Measurements from ENCODE around the gene GLT8D1. TPM values are rescaled to one million over a fixed set of nuclear protein-coding genes. Genes with fewer than 3 reads are reported as not detected.

The GLT8D1 gene
- total and polyA plus RNA-seq, 2 of the 13 experiments (the other 11 are each of a cell fraction or from before 2014, with no cell fraction given), result 110 to 121 TPM

GRCh38 chr3:52685285-52685708 lies 20.3 kb downstream of the GLT8D1 start (continued):
- TF ChIP-seq MLXIP (CRISPR knock-in tag; IDR thresholded peaks at IDR 0.05; ENCODE audit: borderline replicate concordance) (peak; percentile 47; the same call in 1 of the 2 replicates), ZNF331 (CRISPR knock-in tag; IDR thresholded peaks at IDR 0.05) (peak; percentile 44; the same call in 1 of the 2 replicates), NCOA2 (CRISPR knock-in tag; IDR thresholded peaks at IDR 0.05) (0 out of 2 replicates have a peak, but pooled peaks have one; percentile 27), ZNF503 (CRISPR knock-in tag; IDR thresholded peaks at IDR 0.05) (no peak), GABPB1 (CRISPR knock-in tag; IDR thresholded peaks at IDR 0.05) (peak; percentile 6; the same call in 1 of the 2 replicates), ZNF562 (CRISPR knock-in tag; IDR thresholded peaks at IDR 0.05; ENCODE audit: borderline replicate concordance) (no peak), TOPORS (CRISPR knock-in tag; IDR thresholded peaks at IDR 0.05) (no peak), BRF2 (CRISPR knock-in tag; IDR thresholded peaks at IDR 0.05) (0 out of 2 replicates have a peak, but pooled peaks have one; percentile 2), ZNF607 (CRISPR knock-in tag; IDR thresholded peaks at IDR 0.05; ENCODE audit: borderline replicate concordance) (no peak), FOXM1 (CRISPR knock-in tag; IDR thresholded peaks at IDR 0.05) (no peak), MED13 (CRISPR knock-in tag; IDR thresholded peaks at IDR 0.05) (0 out of 2 replicates have a peak, but pooled peaks have one; percentile 9), NFAT5 (CRISPR knock-in tag; IDR thresholded peaks at IDR 0.05) (peak; percentile 51; the same call in 1 of the 2 replicates), SIX4 (CRISPR knock-in tag; IDR thresholded peaks at IDR 0.05) (no peak), ZNF264 (CRISPR knock-in tag; IDR thresholded peaks at IDR 0.05) (0 out of 2 replicates have a peak, but pooled peaks have one; percentile 28)

Data from HepG2 (cell line).